Kidney glomerular epithelial cell (primary cell): ENCODE measurements around the gene NOD1.

Experiments used
- DNase-seq: peaks from one replicate; lab custom pipeline; 2025; lab: John Stamatoyannopoulos, UW

Gene NOD1

GRCh38 chr7:30469303-30469702 lies 9.3 kb downstream of the NOD1 start:
- peak; percentile 89 for DNase-seq

DNA sequence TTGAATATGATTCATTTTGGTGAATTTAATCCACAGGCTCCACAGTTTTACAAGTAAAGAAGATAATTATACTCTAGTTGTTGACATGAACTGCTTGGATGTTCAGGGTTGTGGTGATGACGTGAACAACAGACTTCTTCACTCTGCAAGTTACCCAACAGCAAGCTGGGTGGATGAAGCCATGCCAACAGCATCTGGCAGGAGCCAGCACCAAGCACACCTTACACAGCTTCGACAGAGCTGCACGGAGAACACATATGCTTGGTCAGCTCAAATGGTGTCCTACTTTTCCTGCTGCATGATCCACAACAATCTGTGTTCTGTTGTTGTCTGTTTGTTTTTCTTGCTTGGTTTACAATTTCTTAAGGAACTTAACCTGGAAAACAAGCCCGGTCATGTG lies 9.8 kb downstream of the NOD1 start:
- DNase-seq: no peak

GRCh38 chr7:30468041-30468440 lies 10.5 kb downstream of the NOD1 start:
- no peak for DNase-seq

DNA sequence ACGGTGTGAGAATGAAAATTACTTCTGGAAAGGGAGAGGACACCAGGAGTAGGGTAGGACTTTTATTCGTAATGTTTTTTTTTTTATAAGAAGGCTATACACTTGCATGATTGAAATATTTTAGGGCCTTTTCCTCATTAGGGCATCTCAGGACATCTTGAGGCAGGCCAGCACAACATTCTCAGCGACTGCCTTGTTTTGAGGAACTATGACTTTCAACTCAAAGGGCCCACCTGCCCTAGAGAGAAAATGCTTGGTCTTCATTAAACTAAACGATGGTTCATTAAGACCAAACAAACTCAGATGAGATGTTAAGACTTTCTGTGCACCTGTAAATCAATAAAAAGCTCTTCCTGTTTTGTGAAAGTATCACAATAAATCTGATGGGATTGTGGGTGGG lies 11.3 kb downstream of the NOD1 start:
- DNase-seq: no peak

DNA sequence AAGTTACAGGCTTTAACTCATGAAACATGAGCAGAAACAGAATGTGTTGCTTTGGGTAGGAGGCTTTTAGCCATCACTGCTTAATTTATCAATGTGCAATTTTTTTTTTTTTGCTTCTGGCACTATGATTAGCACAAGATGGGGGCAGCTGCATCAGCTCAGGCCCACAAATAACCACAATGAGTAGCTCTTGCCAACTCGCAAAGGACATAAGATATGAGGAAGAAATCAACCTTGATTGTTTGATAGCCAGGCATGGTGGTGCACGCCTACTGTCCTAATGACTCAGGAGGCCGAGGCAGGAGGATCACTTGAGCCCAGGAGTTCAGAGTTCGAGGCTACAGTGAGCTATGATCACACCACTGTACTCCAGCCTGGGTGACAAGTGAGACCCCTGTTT lies 12.3 kb downstream of the NOD1 start:
- no peak for DNase-seq

DNA sequence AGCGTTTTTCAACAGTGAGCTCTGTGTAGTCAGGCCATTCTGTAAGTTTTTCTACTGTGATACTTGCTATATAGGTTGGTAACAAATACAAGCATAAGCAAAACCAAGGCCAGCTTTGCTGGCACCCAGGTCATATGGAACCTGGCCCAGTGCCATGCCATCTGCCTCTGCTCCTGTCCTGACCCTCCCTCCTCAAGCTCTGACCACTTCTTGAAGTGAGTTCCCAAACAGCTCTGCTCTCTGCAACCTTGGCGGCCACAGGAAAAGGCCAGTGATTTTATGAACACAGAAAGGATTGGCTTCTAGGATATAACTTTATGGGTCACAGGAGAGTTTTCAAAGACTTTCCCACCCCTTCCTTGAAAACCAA lies 12.8 kb downstream of the NOD1 start:
- no peak for DNase-seq

DNA sequence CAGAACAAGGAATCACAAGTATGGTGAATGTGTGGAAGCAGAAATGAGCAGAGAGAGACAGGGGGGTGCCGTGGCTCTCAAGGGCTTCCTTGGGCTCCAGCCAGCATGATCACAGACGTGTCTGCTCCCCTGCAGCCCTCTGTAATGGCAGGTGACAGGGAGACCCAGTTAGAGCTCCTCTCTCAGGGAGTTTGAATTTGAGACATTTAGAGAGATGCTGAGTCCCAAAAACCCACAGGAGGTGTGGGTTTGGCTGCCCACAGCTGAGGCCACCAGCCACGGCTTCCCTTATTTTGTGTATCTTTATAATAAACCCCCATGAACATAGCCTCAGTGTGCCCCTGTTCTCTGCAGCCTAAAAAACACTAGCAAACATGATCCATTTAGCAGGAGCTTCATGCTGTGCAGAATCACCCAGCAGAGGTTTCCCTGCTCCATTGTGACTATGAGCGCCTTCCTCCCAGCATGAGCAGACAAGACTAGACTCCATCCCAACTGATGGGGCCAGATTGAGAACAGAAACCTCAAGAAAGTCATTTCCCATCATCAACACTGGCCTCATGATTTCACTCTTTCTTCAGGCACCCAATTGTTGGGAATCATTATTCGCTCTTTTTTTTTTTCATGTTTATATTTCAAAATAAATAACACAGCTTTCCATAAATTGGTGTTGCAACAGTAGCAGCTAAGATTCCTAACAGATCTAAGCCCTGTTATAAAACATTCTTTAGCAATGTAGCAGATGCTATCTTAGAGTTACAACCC lies 13.4 kb downstream of the NOD1 start:
- no peak for DNase-seq

GRCh38 chr7:30464231-30464671 lies 14.3 kb downstream of the NOD1 start:
- DNase-seq: no peak

- DNase-seq: no peak
Observed at GRCh38 chr7:30463405-30464145, 15.0 kb downstream of the NOD1 start.

DNA sequence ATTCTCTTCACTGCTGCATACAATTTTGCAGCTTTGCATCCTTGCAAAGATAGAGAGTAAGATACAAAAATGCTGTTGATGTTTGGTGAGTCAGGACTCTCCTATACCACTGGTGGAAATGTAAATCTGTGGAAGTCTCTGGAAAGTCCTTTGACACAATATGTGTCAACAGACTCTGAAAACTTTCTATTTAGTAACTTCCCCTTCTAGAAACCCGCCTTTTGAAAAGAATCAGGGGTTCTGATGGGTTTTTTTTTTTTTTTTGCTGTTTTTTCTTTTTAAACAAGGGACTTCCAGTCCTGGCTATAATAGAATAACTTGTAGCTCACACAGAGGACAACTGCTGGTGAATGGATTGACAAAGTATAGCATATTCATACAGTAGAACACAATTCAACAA lies 16.4 kb downstream of the NOD1 start:
- no peak for DNase-seq

- DNase-seq: no peak
Observed at GRCh38 chr7:30460246-30460633, 18.3 kb downstream of the NOD1 start.

- peak; percentile 67 for DNase-seq
Observed at GRCh38 chr7:30459591-30460245, 18.9 kb downstream of the NOD1 start.

GRCh38 chr7:30458311-30458710 lies 20.3 kb downstream of the NOD1 start:
- DNase-seq: no peak

- DNase-seq: no peak
Observed at GRCh38 chr7:30453921-30454320, 24.7 kb downstream of the NOD1 start.

GRCh38 chr7:30453016-30453415 lies 25.6 kb downstream of the NOD1 start:
- no peak for DNase-seq

GRCh38 chr7:30452280-30452930 lies 26.2 kb downstream of the NOD1 start:
- no peak for DNase-seq

- DNase-seq: no peak
Observed at GRCh38 chr7:30451539-30452279, 26.9 kb downstream of the NOD1 start.

DNA sequence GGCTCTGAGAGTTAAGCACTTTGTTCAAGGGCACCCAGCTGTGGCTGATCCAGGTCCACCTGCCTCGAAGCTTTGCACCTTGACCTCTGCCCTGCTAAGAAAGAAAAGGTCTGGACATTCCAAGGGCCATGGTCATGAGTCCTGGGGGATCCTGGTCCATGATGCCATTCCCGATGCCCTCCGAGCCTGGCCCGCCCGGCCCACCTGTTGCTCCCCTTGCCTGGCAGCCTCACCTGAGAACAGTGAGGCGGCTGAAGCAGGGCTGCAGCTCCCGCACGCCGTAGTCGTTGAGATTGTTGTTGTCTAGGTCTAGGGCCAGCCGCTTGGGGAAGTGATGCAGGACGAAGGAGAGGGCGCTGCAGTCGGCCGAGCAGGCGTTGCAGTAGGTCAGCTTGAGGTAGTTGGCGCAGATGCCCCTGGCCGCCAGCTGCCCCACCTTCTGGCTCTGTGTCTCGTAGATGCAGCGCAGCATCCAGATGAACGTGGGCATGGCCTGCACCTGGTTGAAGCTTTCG lies 27.5 kb downstream of the NOD1 start:
- DNase-seq: no peak

GRCh38 chr7:30450240-30450982 lies 28.2 kb downstream of the NOD1 start:
- no peak for DNase-seq

- no peak for DNase-seq
Observed at GRCh38 chr7:30448461-30449189, 30.0 kb downstream of the NOD1 start.
